NCI-H2029 treated with DMSO at 0.1 percent for 48 hours (cell line): ENCODE measurements around the gene FEN1.

Experiments
- DNase-seq: peaks from one replicate; lab custom pipeline; 2025; lab: John Stamatoyannopoulos, UW

FEN1 gene

DNA sequence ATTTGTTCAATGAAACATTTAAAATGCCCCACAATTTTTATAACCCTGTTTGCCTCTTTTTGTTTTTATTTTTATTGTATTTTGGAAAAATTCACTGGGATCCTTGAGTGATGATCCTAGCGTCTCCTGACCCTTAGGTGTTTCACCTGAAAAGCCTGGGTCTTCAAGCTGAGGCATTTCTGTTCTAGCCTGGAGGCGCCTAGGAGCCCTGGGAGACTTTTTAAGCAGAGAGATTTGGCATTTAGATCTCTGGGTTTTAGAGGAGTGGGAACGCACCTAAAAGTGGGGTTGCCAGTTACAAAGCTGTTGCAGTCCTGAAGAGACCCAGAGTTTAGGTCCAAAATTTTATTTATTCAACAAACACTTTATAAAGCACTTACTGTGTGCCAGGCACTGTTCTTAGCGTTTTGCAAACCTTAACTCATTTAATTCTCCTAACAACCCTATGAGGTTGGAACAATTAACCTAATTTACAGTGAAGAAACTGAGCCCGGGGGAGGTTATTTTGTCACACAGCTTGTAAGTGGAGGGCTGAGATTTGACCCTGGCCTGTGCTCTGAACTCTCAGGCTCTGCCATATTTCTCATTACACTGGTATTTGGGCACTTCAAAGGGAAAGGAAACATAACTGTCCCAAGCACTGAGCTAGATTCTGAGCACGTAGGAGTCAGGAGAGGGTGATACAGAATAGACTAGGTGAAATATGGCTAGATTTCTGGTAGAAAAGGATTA is 24.9 kb downstream of the FEN1 start:
- no peak for DNase-seq

DNA sequence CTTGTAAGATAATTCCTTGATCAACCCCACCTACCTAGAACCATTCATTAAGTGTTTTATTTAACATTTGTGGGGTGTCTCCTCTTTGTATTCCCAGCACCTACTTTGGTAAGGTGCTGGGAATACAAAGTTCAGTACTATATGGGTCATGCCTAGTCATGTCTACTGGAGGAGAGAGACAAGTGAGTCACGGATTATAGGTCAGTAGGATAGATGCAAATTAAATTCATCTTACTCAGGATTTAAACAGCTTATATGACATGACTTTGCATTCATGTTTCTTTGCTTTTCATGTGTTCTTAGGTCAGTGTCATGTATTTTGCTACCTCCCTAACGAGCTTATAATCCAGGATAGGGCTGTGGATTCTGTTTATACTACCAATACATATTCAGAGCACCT is 27.5 kb downstream of the FEN1 start:
- DNase-seq, result no peak

DNA sequence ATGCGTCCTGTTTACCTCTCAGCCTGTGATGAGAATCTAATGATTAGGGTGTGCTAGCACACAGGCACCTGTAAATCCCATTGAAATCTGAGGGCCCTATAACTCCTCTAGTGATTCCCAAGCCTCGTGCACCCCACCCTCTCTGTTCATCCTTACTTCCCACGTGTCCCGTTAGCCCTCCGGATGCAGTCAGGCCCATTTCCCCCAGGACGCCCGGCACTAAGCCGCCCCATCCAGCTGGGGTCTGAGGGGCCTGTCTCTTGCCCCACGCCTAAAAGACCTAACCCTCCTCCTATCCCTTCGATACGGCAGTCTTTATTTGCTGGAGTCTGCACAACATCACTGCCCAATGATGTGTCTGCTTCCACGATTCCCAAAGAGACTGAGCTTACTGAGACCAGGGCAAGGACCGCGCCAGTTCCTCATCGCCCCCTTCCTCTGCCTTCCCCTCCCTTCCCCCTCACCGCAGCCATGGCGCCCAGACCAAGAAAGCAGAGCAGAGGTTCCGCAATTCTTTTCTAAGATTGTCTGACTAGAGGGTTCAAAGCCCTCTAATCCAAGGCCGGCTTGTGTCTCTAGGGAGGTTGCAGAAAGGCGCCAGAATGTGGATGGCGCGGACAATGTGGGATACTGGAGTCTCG is 34.3 kb downstream of the FEN1 start:
- no peak for DNase-seq

DNA sequence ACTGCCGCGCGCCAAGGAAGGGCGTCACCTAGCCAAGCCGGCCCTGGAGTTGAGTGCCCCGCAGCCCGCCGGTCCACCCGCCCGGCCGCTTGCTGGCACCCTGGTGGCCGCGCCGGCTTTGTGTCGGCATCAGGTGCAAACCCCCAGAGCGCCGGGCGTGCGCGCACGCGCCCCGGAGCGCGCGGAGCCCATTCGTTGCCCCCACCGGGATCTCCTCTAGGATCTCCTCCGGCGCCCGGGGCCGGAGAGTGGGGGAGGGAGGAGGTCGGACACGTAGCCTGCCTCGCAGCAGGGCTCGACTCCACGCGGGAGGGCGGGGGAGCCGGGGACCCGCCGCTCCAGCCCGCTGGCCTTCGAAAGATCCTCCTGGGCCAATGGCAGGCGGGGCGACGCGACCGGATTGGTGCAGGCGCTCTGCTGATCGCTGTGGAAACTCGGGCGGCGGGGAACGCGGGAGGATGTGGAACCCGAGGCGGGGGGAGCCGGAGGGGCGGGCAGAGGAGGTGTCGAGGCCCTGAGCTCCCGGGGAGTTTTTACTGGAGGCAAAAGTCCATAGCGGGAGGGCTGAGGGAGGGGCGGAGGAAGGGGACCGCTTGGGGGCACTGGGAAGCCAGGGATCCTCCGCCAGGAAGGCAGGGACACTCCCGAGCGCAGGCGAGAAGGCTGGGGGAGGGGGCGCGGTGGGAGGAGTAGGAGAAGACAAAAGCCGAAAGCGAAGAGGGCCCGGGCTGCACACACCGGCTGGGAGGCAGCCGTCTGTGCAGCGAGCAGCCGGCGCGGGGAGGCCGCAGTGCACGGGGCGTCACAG is 35.1 kb downstream of the FEN1 start, which contains the start of gene FADS2:
Gene FADS2 (plus strand): TSS at position 730 of the 808 bp plus-strand sequence. CDS start 91 bp downstream, outside the sequence.
- peak; percentile 71 for DNase-seq

DNA sequence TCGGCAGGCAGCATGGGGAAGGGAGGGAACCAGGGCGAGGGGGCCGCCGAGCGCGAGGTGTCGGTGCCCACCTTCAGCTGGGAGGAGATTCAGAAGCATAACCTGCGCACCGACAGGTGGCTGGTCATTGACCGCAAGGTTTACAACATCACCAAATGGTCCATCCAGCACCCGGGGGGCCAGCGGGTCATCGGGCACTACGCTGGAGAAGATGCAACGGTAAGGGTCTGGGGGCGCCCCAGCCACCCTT is 35.6 kb downstream of the FEN1 start:
- DNase-seq, result no peak

DNA sequence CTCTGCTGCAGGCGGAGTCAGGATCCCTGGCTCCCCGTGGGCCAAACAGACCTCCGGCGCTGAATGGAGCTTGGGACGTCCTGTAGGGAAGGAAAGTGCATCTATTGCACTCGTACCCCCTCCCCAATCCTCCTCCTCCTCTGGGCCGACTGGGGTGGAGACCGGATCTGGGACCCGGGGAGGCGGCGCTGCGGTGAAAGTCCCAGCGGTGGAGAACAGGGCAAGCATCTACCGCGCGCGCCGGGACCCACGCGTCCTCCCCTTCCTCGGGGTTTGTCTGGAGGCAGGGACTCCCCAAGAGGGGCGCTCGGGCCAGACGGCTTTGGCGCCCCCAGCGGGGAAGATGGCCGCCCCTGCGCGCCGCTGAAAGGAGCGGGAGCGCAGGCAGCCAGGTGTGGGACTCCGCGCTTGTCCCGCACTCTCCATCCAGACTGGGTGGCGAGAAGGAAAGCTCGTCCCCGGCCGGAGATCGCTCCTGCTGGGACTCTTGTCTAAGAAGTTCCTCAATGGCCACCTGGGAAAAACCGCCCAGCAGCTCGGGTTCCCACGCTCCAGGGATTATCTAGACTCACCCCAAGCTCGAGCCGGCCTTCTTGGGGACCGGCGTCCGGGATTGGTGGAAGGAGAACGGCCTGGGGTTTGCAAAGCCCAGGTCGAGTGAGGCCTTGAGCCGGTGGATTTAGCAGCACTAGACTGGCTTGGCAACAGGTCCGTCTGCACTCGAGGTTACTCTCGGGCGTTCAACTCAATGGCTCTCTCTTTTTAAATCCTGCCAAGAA is 36.1 kb downstream of the FEN1 start:
- DNase-seq, result no peak

DNA sequence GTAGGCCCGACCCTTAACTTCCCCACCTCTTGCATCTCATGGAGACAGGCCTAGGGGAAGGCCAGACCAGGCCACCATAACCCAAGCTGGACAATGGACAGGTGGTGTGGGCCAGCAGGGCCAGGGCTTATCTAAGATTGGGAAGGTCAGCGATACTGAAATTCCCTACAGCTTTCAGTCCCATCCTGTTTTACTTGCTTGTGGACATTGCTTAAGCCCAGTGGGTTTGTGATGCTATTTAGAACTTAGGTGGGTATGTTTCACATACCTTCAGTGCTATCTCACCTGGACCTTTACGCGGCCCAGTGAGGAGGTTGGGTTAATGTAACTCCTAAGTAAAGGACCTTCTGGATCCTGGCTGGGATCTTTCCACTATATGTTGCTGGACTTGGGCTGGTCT is 37.1 kb downstream of the FEN1 start:
- DNase-seq, result no peak

DNA sequence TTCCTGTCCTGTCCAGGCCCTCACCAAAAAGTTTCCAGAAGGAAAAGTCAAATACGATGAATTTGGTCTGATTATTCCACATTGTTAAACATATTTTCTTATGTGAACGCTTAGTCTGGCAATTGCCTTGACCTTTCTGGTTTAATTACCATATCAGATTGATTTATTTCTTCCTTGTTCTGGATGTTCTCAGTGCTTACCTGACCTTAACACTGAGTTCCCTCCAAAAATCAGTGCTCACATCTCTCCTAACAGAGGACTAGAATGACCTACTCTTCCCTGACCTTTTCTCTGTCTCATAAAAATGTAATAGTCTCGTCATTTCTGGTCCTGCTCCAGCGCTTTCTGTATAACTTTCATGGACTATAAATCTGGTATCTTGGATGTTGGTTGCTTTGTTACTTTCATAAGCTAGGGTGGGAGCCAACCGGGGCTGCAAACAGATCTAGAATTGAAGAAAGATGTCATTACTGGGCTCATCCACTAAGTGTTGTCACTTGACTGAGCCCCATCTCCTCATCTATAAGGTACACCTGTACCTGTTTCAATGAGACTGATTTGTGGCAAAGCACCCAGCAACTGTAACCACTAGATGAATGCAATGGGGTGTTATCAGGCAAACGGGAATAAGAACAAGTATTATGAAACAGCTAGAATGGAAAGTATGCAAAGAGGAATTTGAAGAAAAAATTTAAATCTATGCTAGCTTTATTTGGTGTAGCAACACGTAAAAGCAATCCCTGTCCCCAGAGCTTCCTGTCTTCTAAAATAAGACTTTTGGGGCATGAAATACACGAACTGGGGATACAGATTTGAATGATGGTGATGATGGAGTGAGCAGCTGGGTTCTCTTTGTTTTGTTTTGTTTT is 37.8 kb downstream of the FEN1 start:
- no peak for DNase-seq

DNA sequence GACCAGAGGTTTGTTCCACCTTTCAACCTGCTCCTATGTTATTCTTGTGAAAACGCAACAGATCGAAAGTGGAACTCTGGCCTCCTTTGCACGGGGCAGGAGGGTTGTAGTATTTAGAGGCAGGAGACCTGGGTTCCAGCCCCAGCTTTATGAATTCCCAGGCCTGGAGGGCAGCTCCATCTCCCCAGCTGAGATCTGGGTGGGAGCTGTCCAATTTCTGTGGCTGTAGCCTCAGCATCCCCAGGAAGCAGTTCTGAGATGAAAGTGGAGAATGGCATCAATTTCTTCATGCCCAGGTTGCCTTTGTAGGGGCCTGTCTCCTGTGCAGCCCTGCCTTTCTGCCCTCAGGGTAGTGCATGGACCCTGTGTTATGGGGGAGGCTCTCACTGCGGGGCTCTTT is 39.5 kb downstream of the FEN1 start:
- DNase-seq, result no peak

DNA sequence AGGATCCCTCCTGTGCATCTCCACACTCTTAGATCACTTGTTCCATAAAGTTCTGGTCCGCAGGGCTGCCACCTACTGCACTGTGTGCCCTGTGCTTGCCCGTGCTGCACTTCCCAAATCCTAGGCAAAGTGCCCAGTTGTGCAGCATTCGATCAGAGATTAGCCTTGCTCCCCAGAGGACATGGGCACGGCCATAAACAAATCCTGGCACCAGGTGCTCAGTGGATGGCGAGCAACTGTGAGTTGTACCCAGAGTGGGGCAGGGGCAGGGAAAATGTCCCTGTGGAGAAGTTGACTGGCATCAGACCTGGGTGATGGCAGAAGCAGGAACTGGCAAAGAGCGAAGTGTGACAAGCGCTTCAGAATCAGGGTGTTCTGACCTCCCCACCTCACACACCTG is 40.0 kb downstream of the FEN1 start:
- DNase-seq, result no peak

DNA sequence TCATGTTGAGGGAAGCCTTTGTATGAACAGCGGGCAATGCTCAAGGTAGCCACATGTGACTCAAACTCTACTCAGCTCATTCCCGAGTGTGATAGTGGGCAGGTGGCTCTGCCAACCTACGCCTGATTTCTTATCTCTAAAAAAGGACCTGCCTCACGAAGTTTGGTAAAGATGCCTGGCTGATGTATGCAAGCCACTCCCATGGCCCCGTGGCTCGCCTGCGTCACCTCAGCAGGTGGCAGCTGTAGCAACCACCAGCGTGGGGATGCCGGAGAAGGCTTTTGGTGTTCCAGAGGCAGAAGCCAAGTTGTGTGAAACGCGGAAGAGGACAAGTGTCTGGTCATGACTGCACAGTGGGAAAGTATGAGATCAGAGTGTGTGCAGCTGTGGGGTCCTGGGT is 40.8 kb downstream of the FEN1 start:
- DNase-seq, result no peak

DNA sequence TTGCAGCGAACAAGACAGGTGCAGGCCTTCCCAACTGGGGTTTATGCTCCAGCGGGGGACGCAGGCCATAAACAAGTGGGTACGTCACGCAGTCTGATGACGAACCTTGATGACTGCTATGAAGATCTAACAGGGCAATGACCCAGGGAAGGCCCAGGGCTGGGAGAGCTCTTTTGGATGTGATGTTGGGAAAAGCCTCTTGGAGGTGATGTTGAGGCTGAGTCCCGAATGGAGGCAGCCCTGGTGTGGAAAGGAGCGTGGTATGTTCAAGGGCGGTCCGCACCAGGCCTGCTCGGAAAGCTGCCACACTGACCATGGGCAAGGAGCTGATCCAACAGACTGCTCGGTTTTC is 41.2 kb downstream of the FEN1 start:
- no peak for DNase-seq

DNA sequence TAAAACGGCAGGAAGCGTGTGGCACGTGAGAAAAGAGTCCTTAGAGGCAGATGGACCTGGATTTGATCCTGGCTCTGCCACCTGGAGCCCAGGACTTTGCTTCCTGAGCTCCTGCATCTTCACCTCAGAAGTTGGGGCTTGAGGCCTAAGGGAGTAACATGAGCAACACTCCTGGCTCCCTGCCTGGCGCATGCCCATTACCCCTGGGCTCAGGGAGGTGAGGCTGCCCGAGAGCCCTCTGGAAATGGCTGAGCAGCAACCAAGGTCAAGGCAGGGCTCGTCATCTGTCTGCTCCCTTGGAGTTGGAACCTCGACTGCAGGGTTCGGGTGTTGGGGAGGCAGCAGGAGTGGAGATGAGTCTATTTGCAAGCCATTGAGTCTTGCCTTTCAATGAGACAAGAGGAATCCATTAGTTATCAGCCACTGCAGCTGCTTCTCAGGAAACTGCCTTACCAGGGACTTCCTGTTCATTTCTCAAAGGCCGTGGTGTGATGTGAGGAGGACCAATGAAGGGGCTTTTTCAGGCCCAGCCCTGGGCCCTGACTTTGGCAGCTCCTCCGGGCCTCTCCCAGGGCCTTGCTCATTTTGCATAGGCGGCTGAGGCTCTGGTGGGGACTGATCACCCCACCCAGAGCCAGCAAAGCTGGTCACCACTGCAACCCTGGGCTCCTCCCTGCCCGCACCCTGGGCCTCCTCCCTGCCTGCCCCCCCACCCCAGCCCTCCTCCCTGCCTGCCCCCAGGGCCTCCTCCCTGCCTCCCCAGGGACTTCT is 41.8 kb downstream of the FEN1 start:
- no peak for DNase-seq

DNA sequence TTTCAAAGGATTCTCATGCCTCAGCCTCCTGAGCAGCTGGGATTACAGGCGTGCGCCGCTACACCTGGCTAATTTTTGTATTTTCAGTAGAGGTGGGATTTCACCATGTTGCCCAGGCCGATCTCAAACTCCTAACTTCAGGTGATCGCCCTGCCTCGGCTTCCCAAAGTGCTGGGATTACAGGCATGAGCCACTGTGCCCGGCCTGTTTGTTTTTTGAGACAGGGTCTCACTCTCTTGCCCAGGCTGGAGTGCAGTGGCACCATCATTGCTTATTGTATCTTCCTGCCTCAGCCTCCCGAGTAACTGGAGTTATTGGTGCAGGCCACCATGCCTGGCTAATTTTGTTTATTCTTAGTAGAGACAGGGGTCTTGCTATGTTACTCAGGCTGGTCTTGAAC is 43.5 kb downstream of the FEN1 start:
- DNase-seq, result no peak

DNA sequence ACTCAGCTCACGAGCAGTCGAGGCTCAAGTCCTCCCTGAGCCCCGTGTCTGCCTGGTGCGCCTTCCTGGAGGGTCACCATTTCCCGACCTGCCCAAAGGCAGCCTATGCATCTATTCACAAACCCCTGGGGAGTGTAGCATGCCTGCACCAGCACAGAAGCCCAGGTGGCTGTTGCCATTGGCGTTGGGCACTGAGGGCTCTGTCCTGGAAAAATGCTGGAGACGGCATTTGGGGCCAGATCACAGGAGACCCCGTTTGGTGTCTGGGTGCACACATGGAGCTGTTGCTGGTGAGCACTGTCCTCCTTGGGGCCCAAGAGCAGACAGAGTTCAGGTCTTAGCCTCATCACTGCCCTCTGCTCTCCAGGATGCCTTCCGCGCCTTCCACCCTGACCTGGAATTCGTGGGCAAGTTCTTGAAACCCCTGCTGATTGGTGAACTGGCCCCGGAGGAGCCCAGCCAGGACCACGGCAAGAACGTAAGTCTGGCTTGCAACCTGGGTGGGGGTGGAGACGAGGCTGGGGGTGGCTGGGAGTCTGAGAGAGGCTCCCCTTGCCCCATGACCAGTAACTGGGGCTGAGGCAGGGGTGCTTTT is 44.8 kb downstream of the FEN1 start:
- DNase-seq, result no peak

DNA sequence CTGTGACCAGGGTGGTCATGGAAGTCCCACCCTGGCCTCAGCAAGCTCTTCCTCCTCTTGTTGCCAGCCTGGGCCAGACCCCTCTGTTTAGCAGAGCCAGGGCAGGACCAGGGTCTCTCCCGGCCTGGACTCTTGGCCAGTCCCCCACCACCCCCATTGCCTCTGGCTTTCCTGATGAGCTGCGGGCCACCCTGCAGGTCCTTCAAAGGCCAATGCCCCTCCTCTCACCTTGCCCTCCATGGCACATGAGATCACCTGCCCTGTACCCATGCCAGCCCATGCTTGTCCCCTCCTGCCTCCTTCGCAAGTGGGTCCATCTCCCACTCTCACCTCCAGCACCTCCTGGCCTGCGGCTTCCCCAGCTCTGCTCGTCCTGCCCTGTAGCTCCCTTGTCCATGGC is 45.8 kb downstream of the FEN1 start:
- DNase-seq, result no peak

DNA sequence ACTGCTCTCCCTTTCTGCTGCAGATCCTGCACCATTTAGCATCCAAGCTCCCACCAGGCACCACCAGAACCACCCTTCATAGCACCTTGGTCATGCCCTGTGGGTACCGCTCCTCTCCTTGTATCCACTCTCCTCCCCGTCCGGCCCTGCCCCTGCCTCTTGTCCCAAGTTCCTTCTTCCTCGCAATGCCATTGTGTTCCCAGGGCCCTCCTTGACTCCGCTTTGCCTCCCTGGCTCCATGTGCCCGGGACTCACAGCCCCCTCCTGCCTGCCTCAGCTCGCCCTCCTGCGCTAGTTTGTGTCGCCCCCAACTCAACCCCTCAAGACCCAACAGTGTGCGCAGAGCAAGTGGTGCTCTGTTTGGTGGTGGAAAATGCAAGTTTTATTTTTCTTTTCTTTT is 46.2 kb downstream of the FEN1 start:
- DNase-seq, result no peak

DNA sequence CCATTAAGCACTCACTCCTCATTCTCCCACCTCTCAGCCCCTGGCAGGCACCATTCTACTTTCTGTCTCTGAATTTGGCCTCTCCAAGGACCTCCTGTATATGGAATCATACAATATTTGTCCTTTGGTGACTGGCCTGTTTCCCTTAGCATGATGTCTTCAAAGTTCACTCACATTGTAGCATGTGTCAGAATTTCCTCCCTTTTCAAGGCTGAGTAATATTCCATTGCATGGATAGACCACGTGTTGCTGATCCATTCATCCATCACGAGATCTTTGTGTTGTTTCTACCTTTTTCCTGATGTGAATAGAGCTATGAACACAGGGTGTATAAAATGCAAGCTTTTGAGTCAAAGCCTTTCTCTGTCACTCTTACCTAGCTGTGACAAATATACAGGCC is 47.0 kb downstream of the FEN1 start:
- DNase-seq, result no peak

DNA sequence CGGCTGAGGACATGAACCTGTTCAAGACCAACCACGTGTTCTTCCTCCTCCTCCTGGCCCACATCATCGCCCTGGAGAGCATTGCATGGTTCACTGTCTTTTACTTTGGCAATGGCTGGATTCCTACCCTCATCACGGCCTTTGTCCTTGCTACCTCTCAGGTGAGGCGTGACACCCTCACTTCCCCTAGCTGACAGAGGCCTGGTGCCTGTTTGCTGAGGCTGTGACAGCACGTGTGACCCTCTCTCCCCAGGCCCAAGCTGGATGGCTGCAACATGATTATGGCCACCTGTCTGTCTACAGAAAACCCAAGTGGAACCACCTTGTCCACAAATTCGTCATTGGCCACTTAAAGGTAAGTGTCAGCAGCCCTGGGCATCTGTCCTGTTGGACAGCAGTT is 47.7 kb downstream of the FEN1 start:
- DNase-seq, result no peak
